ENCODE results near the gene SAMD10.
"Not testable (repeated sequence)": the region's sequence is repeated elsewhere in the genome, so short reads cannot be mapped to it uniquely, and the experiment has no call there.

Gene SAMD10

GRCh38 chr20:63941282-63942081 is 38.0 kb downstream of the SAMD10 start:
- DNase-seq (ENCODE audit: low spot score) = no peak

GRCh38 chr20:63940472-63941266 is 38.8 kb downstream of the SAMD10 start:
- DNase-seq (ENCODE audit: low spot score) = no peak

GRCh38 chr20:63940071-63940471 is 39.4 kb downstream of the SAMD10 start:
- no peak for DNase-seq (ENCODE audit: low spot score)

- no peak for DNase-seq (ENCODE audit: low spot score)
Measured at GRCh38 chr20:63939061-63939935, 40.1 kb downstream of the SAMD10 start.

DNA sequence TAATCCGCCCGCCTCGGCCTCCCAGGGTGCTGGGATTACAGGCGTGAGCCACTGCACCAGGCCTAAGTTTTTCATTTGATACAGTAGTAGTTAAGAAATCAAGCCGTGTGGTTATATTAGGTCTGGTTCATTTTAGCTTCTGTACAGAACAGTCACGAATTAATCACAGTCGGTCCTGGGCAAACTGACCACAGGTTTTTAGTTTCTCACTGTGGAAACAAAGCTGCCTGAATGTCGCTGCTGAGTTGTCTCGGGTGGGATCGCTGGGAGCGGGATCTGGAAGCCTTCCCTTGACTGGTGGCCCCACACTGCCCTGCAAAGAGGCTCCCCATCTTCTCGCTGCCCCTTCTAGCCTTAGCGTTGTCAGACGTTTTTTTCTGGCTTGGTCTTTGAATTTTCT is 41.8 kb downstream of the SAMD10 start:
- DNase-seq (ENCODE audit: low spot score) = no peak

- no peak for DNase-seq (ENCODE audit: low spot score)
Measured at GRCh38 chr20:63935447-63935846, 44.0 kb downstream of the SAMD10 start.

- no peak for DNase-seq (ENCODE audit: low spot score)
Measured at GRCh38 chr20:63934271-63935068, 45.0 kb downstream of the SAMD10 start.

GRCh38 chr20:63933646-63934045 is 45.8 kb downstream of the SAMD10 start:
- DNase-seq (ENCODE audit: low spot score) = no peak

- no peak for DNase-seq (ENCODE audit: low spot score)
Measured at GRCh38 chr20:63932606-63933160, 46.8 kb downstream of the SAMD10 start.

DNA sequence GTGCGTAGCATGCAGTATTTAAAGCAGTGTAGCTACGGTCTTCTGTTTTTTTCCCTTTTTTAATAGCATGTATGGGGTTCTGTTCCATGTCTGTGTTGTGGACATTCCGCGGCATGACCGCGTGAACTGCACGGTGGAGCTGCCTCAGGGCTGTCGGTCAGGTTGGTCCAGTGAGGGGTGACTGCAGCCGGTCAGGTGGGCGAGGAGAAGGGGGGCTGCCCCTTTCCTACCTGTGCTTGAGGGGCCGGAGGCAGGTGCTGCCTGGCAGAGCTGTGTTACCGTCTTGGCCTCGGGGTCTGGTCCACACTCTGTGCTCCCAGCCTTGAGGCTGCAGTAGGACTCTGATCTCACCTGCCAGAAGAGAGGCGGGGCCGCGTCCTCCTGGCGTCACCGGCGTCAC is 47.7 kb downstream of the SAMD10 start:
- DNase-seq (ENCODE audit: low spot score) = no peak

- no peak for DNase-seq (ENCODE audit: low spot score)
Measured at GRCh38 chr20:63930971-63931553, 48.4 kb downstream of the SAMD10 start.

DNA sequence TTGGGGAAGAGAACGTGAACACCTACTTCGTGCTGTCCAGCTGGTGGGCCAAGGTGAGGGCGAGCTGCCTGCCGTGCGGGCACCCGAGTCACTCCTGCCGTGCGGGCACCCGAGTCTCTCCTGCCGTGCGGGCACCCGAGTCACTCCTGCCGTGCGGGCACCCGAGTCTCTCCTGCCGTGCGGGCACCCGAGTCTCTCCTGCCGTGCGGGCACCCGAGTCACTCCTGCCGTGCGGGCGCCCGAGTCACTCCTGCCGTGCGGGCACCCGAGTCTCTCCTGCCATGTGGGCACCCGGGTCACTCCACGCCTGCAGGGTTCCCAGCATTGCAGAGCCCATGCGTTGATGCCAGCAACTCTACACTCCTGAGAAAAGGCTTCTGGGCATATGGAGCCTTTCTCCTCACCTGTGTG is 50.0 kb downstream of the SAMD10 start:
- not testable (repeated sequence) for DNase-seq (ENCODE audit: low spot score)

DNA sequence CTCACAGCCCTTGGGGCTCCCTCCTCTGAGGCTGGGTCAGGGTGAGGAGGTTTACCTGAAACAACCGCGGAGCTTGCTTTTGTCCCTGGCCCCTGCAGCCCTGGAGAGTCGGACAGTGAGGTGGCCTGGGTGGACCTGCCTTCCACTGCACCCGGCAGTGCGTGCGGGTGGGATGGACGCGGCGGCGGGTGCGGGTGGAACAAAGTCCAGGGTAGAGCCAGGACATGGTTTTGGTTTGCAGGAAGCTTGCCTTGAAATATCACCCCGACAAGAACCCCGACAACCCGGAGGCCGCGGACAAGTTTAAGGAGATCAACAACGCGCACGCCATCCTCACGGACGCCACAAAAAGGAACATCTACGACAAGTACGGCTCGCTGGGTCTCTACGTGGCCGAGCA is 50.4 kb downstream of the SAMD10 start:
- DNase-seq (ENCODE audit: low spot score) = no peak

- no peak for DNase-seq (ENCODE audit: low spot score)
Measured at GRCh38 chr20:63926298-63926697, 53.1 kb downstream of the SAMD10 start.

GRCh38 chr20:63924241-63924640 is 55.2 kb downstream of the SAMD10 start:
- no peak for DNase-seq (ENCODE audit: low spot score)
